ENCODE data around the gene DDX5. TPM values are rescaled to one million over a fixed set of nuclear protein-coding genes. Genes with fewer than 3 reads are reported as not detected.
A peak's percentile ranks its signal among the peaks of the same experiment; 100 is the strongest.

DDX5 gene
- total RNA-seq, 1 experiment from 2014 or later = 411 TPM

GRCh38 chr17:64509179-64509578 is 3.1 kb upstream of the DDX5 start:
- ATAC-seq (no peak), DNase-seq (ENCODE audit: low read depth, low spot score) (no peak)
- Histone ChIP-seq H3K27me3 (ENCODE audit: control insufficient read depth, insufficient read depth, low read length) (no peaks in the 10 kb centered on the region), H3K4me3 (ENCODE audit: low read depth in 2 of 2, low read length in 2 of 2) (no peak overlapping the region), H3K27ac (ENCODE audit: low read length) (no peak overlapping the region), H3K36me3 (ENCODE audit: control insufficient read depth, insufficient read depth, low read length) (peaks cover 48% of the 10 kb centered on the region), H3K9me3 (ENCODE audit: control insufficient read depth, insufficient read depth, low read depth, low read length) (no peaks in the 10 kb centered on the region), H3K4me1 (ENCODE audit: control insufficient read depth, insufficient read depth, low read length) (peaks cover 11% of the 10 kb centered on the region)
- BruUV-seq (replicated peaks) = no TSS peak
- ChIA-PET POLR2A (interaction anchor here (0.6 kb wide), 1 partner anchor 54 kb away, joined by 4 read pairs; no protein-coding TSS in a partner anchor), CTCF (no interaction called here)
- intact Hi-C loops (cut with micrococcal nuclease; ENCODE audit: unreplicated experiment) = no loop called here
- in situ Hi-C loops (cut with HindIII; ENCODE audit: low pct_unique_long_range_greater_than_20kb, low sequenced_read_pairs) = no loop called here
- TF ChIP-seq, protein P1, sequence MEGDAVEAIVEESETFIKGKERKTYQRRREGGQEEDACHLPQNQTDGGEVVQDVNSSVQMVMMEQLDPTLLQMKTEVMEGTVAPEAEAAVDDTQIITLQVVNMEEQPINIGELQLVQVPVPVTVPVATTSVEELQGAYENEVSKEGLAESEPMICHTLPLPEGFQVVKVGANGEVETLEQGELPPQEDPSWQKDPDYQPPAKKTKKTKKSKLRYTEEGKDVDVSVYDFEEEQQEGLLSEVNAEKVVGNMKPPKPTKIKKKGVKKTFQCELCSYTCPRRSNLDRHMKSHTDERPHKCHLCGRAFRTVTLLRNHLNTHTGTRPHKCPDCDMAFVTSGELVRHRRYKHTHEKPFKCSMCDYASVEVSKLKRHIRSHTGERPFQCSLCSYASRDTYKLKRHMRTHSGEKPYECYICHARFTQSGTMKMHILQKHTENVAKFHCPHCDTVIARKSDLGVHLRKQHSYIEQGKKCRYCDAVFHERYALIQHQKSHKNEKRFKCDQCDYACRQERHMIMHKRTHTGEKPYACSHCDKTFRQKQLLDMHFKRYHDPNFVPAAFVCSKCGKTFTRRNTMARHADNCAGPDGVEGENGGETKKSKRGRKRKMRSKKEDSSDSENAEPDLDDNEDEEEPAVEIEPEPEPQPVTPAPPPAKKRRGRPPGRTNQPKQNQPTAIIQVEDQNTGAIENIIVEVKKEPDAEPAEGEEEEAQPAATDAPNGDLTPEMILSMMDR (IDR thresholded peaks at IDR 0.05) = no peak
- TF ChIP-seq, protein P2, sequence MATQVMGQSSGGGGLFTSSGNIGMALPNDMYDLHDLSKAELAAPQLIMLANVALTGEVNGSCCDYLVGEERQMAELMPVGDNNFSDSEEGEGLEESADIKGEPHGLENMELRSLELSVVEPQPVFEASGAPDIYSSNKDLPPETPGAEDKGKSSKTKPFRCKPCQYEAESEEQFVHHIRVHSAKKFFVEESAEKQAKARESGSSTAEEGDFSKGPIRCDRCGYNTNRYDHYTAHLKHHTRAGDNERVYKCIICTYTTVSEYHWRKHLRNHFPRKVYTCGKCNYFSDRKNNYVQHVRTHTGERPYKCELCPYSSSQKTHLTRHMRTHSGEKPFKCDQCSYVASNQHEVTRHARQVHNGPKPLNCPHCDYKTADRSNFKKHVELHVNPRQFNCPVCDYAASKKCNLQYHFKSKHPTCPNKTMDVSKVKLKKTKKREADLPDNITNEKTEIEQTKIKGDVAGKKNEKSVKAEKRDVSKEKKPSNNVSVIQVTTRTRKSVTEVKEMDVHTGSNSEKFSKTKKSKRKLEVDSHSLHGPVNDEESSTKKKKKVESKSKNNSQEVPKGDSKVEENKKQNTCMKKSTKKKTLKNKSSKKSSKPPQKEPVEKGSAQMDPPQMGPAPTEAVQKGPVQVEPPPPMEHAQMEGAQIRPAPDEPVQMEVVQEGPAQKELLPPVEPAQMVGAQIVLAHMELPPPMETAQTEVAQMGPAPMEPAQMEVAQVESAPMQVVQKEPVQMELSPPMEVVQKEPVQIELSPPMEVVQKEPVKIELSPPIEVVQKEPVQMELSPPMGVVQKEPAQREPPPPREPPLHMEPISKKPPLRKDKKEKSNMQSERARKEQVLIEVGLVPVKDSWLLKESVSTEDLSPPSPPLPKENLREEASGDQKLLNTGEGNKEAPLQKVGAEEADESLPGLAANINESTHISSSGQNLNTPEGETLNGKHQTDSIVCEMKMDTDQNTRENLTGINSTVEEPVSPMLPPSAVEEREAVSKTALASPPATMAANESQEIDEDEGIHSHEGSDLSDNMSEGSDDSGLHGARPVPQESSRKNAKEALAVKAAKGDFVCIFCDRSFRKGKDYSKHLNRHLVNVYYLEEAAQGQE (IDR thresholded peaks at IDR 0.05; ENCODE audit: insufficient read depth in 1 of 2, low read depth in 2 of 2, low read length in 1 of 2) = no peak
- TF ChIP-seq SIN3A (IDR thresholded peaks at IDR 0.05; ENCODE audit: borderline replicate concordance, insufficient read depth, low read depth, low read length) (no peak), POLR2AphosphoS5 (IDR thresholded peaks at IDR 0.05; ENCODE audit: low read depth, low read length) (no peak), TCF7L2 (IDR thresholded peaks at IDR 0.05; ENCODE audit: low read depth, low read length) (no peak)

DNA sequence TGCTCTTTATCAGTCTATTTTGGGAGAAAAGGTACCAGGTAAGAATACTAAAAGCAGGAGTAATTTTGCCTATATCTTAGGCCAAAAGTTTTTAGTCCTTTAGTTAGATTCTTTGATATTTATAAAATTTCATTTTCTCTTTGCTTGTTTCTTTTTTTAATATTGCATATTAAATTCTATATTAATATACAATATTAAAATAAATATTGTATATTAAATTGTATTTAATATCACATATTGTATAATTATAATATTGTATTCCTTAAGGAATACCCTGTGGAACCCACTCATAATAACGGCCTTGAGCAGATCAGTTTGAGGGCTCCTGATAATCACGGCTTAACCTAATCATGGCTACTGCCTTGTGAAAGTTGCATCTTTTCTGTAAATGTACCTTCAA is 2.6 kb upstream of the DDX5 start:
- ChIA-PET POLR2A (interaction anchor here (0.6 kb wide), 1 partner anchor 55 kb away, joined by 4 read pairs; no protein-coding TSS in a partner anchor), CTCF (no interaction called here)
- intact Hi-C loops (cut with micrococcal nuclease; ENCODE audit: unreplicated experiment) (no loop called here), in situ Hi-C loops (cut with HindIII; ENCODE audit: low pct_unique_long_range_greater_than_20kb, low sequenced_read_pairs) (no loop called here)
- peak overlapping the region in 1 of 2 experiments; percentile 88; a peak in 3 of 4 replicates for H3K4me3 ChIP-seq (ENCODE audit: low read depth in 2 of 2, low read length in 2 of 2)
- H3K36me3 ChIP-seq (ENCODE audit: control insufficient read depth, insufficient read depth, low read length) = peaks cover 50% of the 10 kb centered on the region
- peaks cover 14% of the 10 kb centered on the region for H3K4me1 ChIP-seq (ENCODE audit: control insufficient read depth, insufficient read depth, low read length)
- H3K27ac ChIP-seq (ENCODE audit: low read length) = no peak overlapping the region
- TF ChIP-seq, protein P2 (IDR thresholded peaks at IDR 0.05; ENCODE audit: insufficient read depth in 1 of 2, low read depth in 2 of 2, low read length in 1 of 2) = no peak
- TF ChIP-seq TCF7L2 (IDR thresholded peaks at IDR 0.05; ENCODE audit: low read depth, low read length) = no peak
- TF ChIP-seq, protein P1 (IDR thresholded peaks at IDR 0.05) = no peak
- TF ChIP-seq POLR2AphosphoS5 (IDR thresholded peaks at IDR 0.05; ENCODE audit: low read depth, low read length) = no peak
- no peak for TF ChIP-seq SIN3A (IDR thresholded peaks at IDR 0.05; ENCODE audit: borderline replicate concordance, insufficient read depth, low read depth, low read length)
- H3K27me3 ChIP-seq (ENCODE audit: control insufficient read depth, insufficient read depth, low read length) = no peaks in the 10 kb centered on the region
- H3K9me3 ChIP-seq (ENCODE audit: control insufficient read depth, insufficient read depth, low read depth, low read length) = no peaks in the 10 kb centered on the region
- no peak for ATAC-seq
- DNase-seq (ENCODE audit: low read depth, low spot score) = no peak
- no TSS peak for BruUV-seq (replicated peaks)
